GM19099 (cell line): Measurements from ENCODE around the gene BRINP1.

Experiments
- POLR2A ChIP-seq: IDR thresholded peaks from 3 replicates; pipeline ENCODE4 v1.6.1; 2011; ENCODE audit warnings: low read depth; ENCODE audit not compliant: insufficient read length; ENCODE audit errors: extremely low read depth

The BRINP1 gene

GRCh38 chr9:119366909-119367682, 2.1 kb downstream of the BRINP1 start:
- no peak for TF ChIP-seq POLR2A

DNA sequence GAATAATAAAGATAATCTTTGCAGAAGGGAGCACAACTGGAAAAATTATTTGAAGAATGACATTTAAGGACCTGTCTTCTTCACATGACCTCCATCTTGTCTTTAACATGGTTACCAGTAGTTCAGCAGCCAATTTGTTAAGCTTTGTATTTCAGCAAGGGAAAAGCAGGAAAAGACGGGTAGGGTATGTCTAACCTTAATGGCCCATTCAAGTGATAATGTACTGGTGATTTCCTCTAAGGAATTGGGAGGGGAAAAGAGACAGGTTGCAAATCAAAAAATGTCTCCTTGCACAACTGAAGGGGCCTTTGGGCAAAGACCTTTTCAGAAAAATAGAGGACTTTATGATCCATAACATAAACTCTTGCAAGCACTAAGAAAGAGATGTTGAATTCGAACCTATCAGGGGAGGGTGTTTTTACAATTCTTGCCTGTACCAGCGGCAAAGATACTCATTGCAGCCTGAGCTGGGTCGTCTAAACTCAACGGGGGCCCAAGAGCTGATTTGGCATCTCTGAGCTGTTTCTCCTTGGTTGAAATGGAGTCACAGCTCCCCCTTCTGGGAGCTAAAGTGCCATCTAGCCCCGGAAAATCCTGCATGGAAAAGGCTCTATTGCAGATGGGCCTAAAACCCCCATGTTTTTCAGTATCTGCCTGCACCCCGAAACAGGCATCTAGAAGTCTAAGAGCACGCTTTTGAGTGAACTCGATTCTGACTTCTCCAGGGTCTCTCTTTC, 3.8 kb downstream of the BRINP1 start:
- TF ChIP-seq POLR2A: no peak

DNA sequence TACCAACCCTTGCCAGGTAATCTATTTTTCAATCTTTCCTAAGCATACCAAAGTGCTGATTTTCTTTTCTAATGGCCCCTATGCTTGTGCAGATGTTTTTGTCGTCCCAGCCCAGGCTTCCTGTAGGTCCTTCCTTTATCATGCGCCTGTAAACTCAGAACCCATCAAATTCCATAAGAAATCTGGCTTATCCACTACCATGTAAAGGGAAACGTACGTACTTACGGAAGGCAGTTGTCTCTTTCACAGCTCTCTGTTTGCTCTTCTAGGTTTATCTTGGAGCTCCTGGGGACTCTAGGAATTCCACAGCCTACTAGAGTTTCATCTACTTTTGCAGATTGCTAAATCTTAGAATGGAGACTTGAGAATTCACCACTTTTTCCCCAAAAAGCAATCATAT, 9.0 kb downstream of the BRINP1 start:
- no peak for TF ChIP-seq POLR2A

DNA sequence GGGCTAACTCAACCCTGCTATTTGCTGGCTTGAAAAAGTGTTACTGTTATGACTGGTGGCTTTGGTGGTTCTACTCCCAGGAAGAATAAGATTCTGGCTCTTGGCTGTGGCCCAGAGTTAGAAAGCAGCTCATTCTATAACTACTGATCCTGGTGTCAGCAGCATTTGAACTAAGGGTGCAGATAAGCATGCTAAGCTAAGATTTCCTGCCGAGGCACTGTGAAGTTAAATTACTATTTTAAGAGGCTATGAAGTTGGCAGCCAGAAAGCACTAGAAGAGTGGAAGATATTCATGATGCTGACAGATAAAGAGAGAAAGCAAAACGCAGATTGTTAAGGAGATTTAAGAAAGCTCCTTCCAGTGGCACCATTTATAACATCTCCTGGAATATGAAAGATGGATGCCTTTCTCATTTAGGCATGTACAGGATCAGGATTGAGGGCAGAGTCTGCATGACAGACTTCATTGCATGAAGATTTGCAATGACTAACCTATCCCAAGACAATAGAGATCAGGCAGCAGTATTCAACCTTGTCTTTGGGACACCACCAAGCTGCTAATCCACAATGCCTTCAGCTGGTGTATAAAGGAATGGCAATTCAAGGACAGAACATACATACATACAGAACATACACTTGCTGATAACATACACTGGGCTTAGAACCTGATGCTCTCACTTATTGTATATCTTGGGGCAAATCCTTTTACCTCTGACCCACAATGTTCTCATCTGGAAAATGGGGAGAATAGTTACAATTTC, 11.7 kb downstream of the BRINP1 start:
- no peak for TF ChIP-seq POLR2A

DNA sequence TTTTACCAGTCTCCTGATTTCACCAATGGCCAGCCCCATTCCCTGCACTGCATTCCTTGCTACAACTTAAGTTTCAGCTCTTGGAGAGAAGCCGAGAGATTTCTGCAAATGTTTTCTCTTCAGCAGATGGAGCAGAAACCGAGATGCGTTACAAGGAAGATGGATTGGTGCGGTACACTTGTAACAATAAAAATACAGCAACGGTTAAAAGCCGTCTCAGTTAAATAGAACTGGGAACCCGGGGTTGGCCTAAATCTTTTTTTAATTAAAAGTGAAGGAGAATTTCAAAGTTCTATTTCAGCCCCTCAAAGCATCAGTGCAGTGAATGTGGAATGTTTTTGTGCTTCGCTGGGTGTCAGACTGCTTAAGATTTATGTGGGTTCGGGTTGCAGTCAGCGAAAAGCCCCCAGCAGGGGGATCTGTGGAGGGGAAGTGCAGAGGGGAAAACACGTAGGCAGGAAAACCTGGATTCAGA, 19.8 kb downstream of the BRINP1 start:
- TF ChIP-seq POLR2A: no peak

DNA sequence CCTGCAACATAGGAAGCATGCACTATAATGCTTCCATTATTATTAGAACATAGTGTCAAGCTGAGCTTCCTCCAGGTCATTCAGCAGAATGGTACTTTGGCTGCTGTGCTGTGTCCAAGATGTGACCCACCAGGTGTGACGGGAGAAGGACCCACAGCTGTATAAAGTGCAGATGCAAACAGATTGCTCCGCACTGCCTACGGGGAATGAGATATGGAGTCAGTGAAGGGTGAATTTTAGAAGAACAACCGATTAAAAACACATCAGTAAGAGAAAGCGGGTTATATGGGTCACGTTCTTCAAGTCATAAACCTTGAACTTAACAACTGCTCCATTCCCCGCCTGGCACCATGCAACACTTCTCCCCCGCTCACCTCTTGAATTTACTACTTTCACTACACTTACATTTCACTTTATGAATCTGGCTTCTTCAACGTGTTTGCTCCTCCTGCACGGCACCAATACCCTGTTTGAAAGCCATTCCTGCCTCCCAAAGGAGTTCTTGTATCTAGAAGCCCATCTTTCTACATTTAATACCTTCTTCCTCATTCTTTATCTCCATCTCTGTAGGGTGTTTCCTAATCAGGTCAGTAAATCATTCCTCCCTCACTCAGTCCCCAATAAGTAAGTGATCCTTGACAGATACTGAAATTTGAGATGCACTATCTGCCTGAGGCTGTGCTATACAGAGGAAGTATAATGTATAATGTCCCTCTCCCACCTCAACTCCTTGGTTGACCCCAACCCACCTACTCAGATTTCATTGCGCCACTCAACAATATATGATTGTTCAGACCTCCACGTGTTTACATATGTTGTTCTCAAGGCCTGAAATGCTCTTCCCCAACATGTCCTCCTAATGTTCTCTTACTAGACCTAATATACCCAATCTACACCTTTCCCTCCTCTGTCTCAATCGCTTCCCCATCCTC, 25.9 kb downstream of the BRINP1 start:
- no peak for TF ChIP-seq POLR2A

DNA sequence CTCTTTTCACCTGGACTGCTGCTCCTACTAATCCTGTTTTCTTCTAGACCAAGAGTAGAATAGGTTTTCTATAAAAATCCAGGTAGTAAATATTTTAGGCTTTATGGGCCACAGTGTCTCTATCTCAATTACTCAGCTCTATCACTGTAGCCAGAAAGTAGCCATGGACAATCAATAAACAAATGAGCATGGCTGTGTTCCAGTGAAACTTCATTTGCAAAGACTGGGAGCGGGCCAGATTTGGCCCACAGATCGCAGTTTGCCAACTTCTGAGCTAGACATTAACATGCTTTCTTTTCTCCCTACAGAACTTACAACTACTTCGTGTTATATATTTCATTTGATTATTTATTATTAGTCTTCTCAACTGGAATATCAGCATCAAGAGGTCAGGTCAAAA, 30.2 kb downstream of the BRINP1 start:
- no peak for TF ChIP-seq POLR2A

- TF ChIP-seq POLR2A: no peak
Measured at GRCh38 chr9:119337573-119337972, 31.7 kb downstream of the BRINP1 start.

DNA sequence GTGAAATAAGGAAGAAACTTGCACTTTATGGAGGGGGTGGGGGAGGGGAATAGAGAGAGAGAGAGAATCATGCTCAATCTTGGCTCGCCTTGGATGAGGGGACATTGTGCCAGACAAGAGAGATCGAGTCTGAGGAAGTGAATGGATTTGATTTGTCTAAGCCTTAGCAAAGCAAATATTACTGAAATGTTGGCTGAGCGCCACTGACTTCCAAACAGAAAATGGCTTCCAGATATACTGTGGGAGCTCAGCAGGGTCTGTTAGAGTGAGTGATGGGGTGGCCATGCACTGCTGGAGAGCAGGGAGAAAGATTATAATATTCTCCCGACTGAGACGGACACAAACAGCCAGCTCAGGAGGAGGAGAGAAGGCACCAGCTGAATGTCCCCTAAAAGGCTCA, 34.5 kb downstream of the BRINP1 start:
- no peak for TF ChIP-seq POLR2A

- no peak for TF ChIP-seq POLR2A
Measured at GRCh38 chr9:119333507-119334229, 35.6 kb downstream of the BRINP1 start.

GRCh38 chr9:119332522-119332921, 36.7 kb downstream of the BRINP1 start:
- no peak for TF ChIP-seq POLR2A

GRCh38 chr9:119322184-119322583, 47.1 kb downstream of the BRINP1 start:
- TF ChIP-seq POLR2A: no peak

DNA sequence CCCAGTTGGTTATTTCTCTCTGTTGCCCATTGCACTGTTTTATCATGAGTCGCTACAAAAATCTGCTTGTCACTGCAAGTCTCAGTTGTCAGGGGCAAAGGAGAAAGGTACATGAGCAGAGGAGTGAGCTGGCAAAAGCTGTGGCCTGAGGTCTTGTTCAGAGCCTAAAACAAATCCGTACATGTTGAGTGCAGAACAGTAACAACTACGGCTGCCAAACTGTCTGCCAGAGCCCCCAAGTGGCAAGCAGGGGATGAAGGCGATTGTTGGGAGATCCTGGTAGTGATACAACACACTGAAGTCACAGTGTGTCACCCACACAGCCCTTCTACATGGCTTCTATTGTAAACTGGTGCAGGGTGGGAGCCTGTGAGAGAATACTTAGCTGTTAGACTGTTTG, 50.9 kb downstream of the BRINP1 start:
- TF ChIP-seq POLR2A: no peak

GRCh38 chr9:119313846-119314245, 55.4 kb downstream of the BRINP1 start:
- no peak for TF ChIP-seq POLR2A

- no peak for TF ChIP-seq POLR2A
Measured at GRCh38 chr9:119310741-119311140, 58.5 kb downstream of the BRINP1 start.

DNA sequence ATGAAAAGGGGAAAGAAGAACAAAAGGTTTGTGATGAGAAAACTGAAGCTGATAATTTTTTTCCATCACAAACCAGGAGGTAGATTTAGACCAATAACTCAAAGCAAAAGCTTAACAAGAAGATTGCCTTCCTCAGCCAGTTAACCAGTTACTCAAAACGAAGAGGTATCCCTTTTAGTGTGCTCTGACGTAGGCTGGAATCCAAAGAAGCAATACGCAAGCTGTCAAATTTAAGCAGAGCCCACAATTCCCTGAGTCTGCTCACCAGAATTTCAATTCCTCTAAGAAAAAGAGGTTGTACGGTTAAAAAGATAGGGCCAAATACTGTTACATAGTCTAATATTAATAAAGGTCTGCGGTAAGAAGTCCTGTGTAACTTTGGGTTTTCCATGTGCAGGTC, 61.8 kb downstream of the BRINP1 start:
- no peak for TF ChIP-seq POLR2A
